Cardiac septum (tissue), 1 donor: ENCODE results near the gene TAF4. TPM values are rescaled to one million over a fixed set of nuclear protein-coding genes. Genes with fewer than 3 reads are reported as not detected.
"Not testable (repeated sequence)": the region's sequence is repeated elsewhere in the genome, so short reads cannot be mapped to it uniquely, and the experiment has no call there.

ENCODE experiments used
- DNase-seq: peaks from one replicate; pipeline ENCODE4 v3.0.0-alpha.2; 2020; ENCODE audit warnings: low spot score
- intact Hi-C: fragments of 100-400 bp; cut with DNase I; formaldehyde crosslinking; loops from one replicate; pipeline ENCODE4 v1.14.0; 2022
- total RNA-seq: library from RNA; stranded (reverse); fragmentation: NEBNext Ultra II Directional; extraction: Animal tissue kit (Norgen Biotek cat#: 25700); gene quantifications from one replicate; pipeline ENCODE4 v1.2.1, GENCODE V29; 2021
- donor health status: DM: no; HTN: no; CAD: no.

The TAF4 gene
- total RNA-seq, 1 donor from 2014 or later, result 13.6 TPM

- intact Hi-C loops, result loop anchor here (5.0 kb wide), 2 partner anchors 38 to 82 kb away; partner anchors contain the start of genes PSMA7 and SS18L1
- no peak for DNase-seq
These were observed 5.6 kb downstream of the TAF4 start for GRCh38 chr20:62059920-62060630.

DNA sequence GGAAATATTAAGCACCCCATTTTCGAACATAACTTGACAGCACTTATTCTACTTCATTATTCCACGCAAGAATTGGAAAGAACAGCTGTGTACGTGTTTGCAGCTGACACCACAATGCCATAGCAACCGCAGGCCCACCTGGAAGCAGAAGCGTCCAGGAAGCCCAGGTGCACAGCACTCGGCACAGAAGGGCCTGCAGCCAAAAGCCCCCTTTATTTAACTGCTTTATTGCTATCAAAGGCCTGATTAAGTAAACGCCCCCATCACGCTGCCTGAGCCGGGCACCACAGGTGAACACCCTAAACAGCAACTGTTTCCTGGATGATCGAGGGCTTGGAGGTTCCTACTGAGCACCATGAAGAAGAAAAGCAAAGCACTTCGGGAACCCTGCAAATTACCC is 6.3 kb downstream of the TAF4 start:
- DNase-seq, result no peak
- intact Hi-C loops, result no loop called here

- DNase-seq, result no peak
- intact Hi-C loops, result no loop called here
These were observed 6.7 kb downstream of the TAF4 start for GRCh38 chr20:62058941-62059340.

- intact Hi-C loops, result no loop called here
- peak; percentile 20 for DNase-seq
These were observed 8.7 kb downstream of the TAF4 start for GRCh38 chr20:62056975-62057374.

GRCh38 chr20:62056377-62056776 is 9.3 kb downstream of the TAF4 start:
- intact Hi-C loops, result no loop called here

DNA sequence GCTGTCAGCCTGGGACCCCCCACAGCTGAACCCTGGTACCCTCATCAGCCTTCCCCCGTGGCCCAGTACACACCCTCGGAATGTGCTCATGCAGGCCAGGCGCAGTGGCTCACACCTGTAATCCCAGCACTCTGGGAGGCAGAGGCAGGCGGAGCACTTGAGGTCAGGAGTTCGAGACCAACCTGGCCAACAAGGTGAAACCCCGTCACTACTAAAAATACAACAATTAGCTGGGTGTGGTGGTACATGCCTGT is 9.9 kb downstream of the TAF4 start:
- intact Hi-C loops, result not testable (repeated sequence)

More at GRCh38 chr20:62056377-62056776, 9.3 kb downstream of the TAF4 start:
- no peak for DNase-seq

GRCh38 chr20:62055106-62055861 is 10.4 kb downstream of the TAF4 start:
- intact Hi-C loops, result no loop called here
- DNase-seq, result peak; percentile 22

More for the DNA sequence above, 9.9 kb downstream of the TAF4 start:
- DNase-seq, result peak; percentile 12

DNA sequence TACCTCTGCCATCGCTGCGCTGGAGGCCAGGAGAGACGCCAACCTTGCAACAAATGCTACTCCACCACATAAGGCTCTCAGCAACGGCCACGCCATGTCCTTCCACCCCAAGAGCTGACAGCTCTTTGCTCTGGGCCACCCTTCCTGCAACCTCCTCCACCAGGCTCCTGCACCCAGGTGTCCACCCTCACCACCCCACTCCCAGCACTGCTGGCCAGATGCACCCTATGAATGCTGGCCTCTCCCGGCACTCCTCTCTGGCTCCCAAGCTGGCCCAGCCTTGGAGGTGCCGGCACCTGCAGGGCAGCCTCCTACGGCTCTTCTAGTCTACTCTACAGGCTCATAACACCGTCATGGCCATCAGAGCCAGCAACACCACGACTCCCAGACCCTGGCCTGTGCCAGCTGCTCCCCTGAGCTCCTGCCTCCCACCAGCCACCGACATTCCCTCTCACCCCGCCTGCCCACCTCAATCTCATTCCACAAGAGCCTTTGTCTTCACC is 11.2 kb downstream of the TAF4 start:
- intact Hi-C loops, result no loop called here
- peak; percentile 24 for DNase-seq

DNA sequence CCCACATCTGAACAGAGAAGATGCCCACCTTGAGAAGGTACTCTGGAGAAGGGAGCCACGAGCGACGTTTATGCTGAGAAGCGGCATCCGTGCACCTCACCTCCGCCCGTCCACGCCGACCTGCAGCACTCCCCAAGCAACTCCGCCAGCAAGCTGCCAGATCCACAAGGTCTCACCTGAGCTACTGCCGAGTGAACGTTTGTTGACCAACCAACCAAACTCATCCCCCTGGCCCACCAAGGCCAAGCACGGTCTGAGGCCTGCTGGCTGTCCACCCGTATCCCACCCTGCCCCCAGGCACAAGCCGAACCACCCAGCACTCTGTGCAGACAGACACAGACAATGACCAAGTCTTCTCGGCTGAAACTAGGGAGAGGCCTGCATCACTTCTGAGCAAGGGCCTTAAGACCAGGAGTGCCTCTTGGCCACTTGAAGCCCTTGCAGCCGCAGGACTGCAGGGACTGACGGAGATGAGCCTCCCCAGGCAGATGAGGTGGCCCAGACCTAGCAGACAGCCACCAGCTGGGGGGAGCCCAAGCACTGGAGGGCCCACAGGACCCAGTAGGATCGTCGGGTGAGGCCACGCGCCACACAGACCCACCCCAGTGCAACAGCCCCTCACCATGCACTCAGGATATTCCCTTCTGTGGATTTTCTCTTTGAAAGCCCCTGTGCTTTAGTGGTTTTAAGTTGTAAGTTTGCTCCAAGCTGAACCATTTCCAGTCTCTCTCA is 12.1 kb downstream of the TAF4 start:
- intact Hi-C loops, result no loop called here
- DNase-seq, result no peak

GRCh38 chr20:62052842-62053464 is 12.7 kb downstream of the TAF4 start:
- intact Hi-C loops, result no loop called here
- peak; percentile 70 for DNase-seq

DNA sequence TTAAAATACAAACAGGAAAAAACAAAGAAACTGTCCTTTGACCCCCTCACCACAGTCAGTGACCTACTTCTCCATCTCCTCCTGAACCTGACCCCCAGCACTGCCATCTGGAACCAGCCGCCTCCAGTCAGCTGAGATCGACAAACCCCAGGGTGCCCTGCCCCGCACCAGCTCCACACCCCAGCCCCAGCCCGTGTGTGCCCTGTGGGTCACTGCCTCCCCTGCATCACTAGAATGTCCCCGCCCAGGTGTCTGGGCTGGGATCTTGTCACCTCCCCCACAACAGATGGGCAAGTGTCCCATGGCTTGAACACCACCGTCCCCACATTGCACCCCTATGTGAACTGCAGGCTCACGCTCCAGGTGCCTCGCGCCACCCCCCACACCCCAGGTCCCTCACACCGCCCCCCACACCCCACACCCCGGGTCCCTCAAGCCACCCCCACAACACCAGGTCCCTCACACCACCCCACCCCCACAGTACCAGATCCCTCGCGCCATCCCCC is 13.3 kb downstream of the TAF4 start:
- intact Hi-C loops, result no loop called here
- peak; percentile 20 for DNase-seq

GRCh38 chr20:62051546-62052255 is 14.0 kb downstream of the TAF4 start:
- intact Hi-C loops, result no loop called here
- DNase-seq, result peak; percentile 35

DNA sequence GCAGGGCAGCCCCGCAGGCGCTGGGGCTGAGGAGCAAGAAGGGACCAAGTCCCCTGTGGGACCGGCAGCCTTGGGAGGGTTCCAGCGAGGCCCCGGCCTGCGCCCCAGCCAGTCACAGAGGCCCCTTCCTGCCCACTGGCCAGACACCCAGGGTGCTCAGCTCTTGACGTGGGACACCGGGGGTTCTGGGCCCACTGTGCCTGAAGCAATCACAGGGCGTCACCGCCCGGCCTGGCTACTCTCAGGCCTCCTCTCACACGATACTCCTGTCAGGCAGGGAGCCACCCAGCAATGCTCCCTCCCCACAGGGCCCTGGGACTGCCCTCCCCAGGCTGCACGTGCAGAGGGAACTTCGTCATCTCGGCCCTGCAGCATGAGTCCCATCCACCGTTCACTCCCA is 14.5 kb downstream of the TAF4 start:
- peak; percentile 71 for DNase-seq
- intact Hi-C loops, result no loop called here

DNA sequence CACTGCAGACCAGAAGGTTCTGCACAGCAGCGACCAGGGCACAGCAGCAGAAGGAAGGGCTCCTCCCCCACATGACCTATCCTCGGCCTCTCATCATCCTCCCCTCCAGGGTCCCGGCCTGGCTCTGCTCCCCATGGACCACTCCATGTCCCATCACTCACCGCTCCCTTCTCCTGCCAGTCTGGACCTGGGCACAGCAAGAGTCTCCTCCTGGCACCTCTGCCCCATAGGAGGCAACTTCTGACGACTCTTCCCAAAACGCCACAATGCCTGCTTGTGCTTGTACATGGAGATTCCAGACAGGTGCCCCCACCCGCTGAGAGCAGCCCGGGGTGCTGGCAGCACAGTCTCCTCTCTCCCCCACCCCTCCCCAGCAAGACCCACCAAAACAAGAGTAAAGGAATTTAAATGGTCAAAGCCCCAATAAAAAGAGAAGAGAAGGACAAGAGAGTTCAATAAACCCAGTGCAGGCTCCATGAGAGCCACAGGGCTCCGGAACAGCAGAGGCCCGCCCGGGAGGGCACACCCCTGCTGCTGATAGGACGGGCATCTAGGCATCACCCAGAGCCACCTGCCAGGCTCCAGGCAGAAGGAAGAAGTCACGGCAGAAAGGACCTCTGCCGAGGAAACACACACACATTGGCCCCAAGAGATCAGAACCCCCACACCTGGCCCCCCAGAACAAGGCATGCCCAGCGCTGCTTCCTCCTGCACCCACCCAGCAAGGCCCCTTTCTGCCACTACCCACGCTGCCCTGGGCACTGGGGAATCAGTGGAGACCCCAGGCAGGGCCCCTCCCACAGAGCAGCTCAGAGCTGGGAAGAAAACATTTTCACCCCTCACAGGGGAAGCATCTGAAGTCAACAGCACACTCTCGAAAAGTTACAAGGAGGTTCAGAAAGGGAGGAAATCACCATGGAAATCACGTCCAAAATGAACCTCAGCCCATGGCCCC is 15.2 kb downstream of the TAF4 start:
- peak; percentile 64 for DNase-seq
- intact Hi-C loops, result no loop called here

- intact Hi-C loops, result no loop called here
- DNase-seq, result peak; percentile 66
These were observed 16.1 kb downstream of the TAF4 start for GRCh38 chr20:62049342-62050165.

DNA sequence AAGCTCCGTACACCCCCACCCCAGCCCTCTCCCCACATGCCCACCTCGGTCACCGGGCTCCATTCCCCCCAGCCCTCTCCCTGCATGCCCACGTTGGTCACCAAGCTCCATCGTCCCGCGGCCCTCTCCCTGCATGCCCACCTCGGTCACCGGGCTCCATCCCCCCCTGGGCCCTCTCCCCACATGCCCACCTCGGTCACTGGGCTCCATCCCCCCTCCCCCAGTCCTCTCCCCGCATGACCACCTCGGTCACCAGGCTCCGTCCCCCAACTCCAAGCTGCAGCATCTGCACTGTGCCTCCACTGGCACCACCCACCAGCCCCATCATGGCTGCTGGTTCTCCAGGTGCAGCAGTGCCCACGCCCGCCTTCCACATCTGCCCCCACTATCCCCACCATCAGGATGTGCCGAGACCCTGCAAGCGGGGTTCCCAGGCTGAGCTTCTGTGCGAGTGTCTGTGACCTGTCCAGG is 16.8 kb downstream of the TAF4 start:
- peak; percentile 53 for DNase-seq
- intact Hi-C loops, result no loop called here

DNA sequence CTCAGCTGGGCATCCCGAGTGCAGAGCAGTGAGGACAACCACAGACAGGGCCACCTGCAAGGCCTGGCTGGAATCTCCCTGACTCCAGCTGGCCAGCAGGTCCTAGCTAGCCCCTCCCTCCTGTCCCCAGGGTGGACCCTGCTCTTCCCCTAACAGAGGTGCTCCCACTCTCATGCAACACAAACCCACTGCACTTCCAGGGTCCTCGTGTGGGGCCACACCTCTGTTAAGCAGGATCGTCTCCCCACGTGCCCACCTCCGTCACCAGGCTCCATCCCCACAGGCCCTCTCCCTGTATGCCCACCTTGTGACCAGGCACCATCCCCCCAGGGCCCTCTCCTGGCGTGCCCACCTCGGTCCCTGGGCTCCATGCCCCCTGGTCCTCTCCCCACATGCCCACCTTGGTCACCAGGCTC is 17.3 kb downstream of the TAF4 start:
- DNase-seq, result peak; percentile 50
- intact Hi-C loops, result no loop called here
